NB4 (cell line): ENCODE results near the gene CHMP1B.

Experiments used
- DNase-seq: peaks from one replicate; pipeline ENCODE4 v3.0.0; 2010; ENCODE audit warnings: low read depth
- H3K4me3 ChIP-seq: one replicate; pipeline ENCODE4 v1.5.1; 2011; ENCODE audit warnings: mild to moderate bottlenecking, low read depth, low read length, moderate library complexity
- MAX ChIP-seq: IDR thresholded peaks from 2 replicates; pipeline ENCODE4 v1.6.1; 2011; ENCODE audit warnings: low read depth, low read length
- MYC ChIP-seq: IDR thresholded peaks from 2 replicates; pipeline ENCODE4 v1.6.1; 2011; ENCODE audit warnings: low read depth, low read length
- POLR2A ChIP-seq: IDR thresholded peaks from 2 replicates; pipeline ENCODE4 v1.6.1; 2011; ENCODE audit warnings: mild to moderate bottlenecking; ENCODE audit not compliant: insufficient read length; ENCODE audit errors: extremely low read depth
- TF ChIP-seq, protein P1 (sequence below): IDR thresholded peaks from one replicate; pipeline ENCODE4 v1.5.1; 2012; ENCODE audit warnings: low read depth, low read length

The CHMP1B gene

DNA sequence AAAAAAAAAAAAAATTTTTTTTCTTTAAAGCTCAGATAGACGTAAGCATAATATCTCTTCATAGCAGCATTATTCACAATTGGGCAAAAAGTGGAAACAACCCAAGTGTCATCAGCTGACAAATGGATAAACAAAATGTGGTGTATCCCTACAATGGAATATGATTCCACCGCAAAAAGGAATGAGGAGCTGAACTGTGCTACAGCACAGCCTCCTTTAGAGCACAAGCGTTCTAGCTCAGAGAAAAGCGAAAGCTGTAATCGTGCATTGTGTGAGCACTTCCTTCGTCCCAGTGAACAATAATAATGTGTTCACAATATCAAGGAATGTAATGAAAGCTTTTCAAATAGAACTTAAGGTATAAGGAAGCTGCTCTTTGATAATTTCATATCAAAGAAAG is 11.7 kb upstream of the CHMP1B start:
- H3K4me3 ChIP-seq, result no peak overlapping the region
- TF ChIP-seq MAX, result no peak
- no peak for TF ChIP-seq MYC
- TF ChIP-seq, protein P1, sequence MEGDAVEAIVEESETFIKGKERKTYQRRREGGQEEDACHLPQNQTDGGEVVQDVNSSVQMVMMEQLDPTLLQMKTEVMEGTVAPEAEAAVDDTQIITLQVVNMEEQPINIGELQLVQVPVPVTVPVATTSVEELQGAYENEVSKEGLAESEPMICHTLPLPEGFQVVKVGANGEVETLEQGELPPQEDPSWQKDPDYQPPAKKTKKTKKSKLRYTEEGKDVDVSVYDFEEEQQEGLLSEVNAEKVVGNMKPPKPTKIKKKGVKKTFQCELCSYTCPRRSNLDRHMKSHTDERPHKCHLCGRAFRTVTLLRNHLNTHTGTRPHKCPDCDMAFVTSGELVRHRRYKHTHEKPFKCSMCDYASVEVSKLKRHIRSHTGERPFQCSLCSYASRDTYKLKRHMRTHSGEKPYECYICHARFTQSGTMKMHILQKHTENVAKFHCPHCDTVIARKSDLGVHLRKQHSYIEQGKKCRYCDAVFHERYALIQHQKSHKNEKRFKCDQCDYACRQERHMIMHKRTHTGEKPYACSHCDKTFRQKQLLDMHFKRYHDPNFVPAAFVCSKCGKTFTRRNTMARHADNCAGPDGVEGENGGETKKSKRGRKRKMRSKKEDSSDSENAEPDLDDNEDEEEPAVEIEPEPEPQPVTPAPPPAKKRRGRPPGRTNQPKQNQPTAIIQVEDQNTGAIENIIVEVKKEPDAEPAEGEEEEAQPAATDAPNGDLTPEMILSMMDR, result no peak
- no peak for DNase-seq

DNA sequence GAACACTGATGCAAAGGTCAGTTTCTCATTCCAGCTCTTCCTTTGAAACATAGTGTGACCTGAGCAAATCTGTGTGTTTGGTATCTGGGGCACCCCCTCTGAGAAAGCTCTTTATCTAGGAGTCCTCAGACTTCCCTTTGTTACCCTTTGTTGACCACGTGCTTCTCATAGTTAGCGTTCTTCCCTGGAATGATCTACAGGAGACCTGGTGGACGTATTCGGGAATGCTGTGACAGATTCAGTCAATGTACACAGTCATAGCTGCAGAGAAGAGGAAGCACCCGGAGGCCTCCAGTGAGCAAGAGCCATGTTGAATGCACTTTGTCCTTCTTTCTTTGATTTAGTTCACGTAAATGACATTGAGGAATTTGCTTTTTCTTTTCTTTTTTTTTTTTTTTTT is 10.7 kb upstream of the CHMP1B start:
- DNase-seq, result no peak
- TF ChIP-seq POLR2A, result no peak
- TF ChIP-seq, protein P1, result no peak
- TF ChIP-seq MAX, result no peak
- TF ChIP-seq MYC, result no peak
- no peak overlapping the region for H3K4me3 ChIP-seq

DNA sequence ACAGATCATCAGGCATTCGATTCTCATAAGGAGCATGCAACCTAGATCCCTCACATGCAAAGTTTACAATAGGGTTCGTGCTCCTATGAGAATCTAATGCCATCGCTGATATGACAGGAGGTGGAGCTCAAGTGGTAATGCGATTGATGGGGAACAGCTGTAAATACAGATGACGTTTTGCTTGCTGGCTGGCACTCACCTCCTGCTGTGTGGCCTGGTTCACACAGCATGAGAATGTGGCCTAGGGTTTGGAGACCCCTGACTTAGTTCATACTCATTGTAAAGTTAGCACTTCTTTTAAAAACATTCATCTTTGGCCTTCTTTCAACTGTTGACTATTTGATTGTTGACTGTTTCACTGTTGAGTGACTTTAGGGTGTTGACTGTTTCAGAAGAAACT is 8.7 kb upstream of the CHMP1B start:
- TF ChIP-seq POLR2A (no peak), MAX (no peak), MYC (no peak)
- TF ChIP-seq, protein P1, result no peak
- no peak for DNase-seq
- no peak overlapping the region for H3K4me3 ChIP-seq

- TF ChIP-seq, protein P1, result no peak
- TF ChIP-seq POLR2A, result no peak
- no peak overlapping the region for H3K4me3 ChIP-seq
- DNase-seq, result no peak
These were observed 6.8 kb upstream of the CHMP1B start for GRCh38 chr18:11844436-11844835.

DNA sequence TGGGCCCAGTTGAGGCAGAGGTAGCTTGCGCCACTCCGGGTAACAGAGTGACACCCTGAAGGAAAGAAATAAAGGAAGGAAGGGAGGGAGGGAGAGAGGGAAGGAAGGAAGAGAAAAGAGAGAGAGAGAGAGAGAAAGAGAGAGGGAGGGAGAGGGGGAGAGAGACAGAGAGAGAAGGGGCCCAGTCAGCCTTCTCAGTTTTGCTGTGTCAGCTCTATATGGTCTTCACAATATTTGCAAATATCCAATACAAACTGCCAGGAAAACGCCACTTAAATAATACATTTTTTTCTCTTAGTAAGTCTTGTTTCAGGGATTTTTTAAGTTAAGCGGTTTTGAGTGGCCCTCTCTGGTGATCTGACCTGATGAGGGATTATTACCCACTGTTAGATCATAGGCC is 5.6 kb upstream of the CHMP1B start:
- H3K4me3 ChIP-seq, result no peak overlapping the region
- TF ChIP-seq, protein P1, result no peak
- TF ChIP-seq POLR2A, result no peak
- TF ChIP-seq MYC, result no peak
- TF ChIP-seq MAX, result no peak
- no peak for DNase-seq

GRCh38 chr18:11847811-11848210 is 3.4 kb upstream of the CHMP1B start:
- DNase-seq, result no peak
- H3K4me3 ChIP-seq, result no peak overlapping the region
- TF ChIP-seq POLR2A (no peak), MAX (no peak), MYC (no peak)
- TF ChIP-seq, protein P1, result no peak
